ENCODE data around the gene EIPR1.
"Not testable (repeated sequence)": the region's sequence is repeated elsewhere in the genome, so short reads cannot be mapped to it uniquely, and the experiment has no call there.

Gene EIPR1

GRCh38 chr2:3200420-3200939, 177.1 kb downstream of the EIPR1 start:
- DNase-seq (ENCODE audit: low spot score): no peak
- H3K27ac ChIP-seq: no peak overlapping the region
- TF ChIP-seq CTCF (IDR thresholded peaks at IDR 0.05): no peak
- H3K4me3 ChIP-seq: no peak overlapping the region

- TF ChIP-seq CTCF (IDR thresholded peaks at IDR 0.05): no peak
- no peak overlapping the region for H3K4me3 ChIP-seq
- no peak overlapping the region for H3K27ac ChIP-seq
- no peak for DNase-seq (ENCODE audit: low spot score)
Observed at GRCh38 chr2:3199627-3200345, 177.8 kb downstream of the EIPR1 start.

- not testable (repeated sequence) for DNase-seq (ENCODE audit: low spot score); H3K27ac ChIP-seq; H3K4me3 ChIP-seq
Observed at GRCh38 chr2:3198671-3199192, 178.9 kb downstream of the EIPR1 start.

GRCh38 chr2:3198119-3198518, 179.5 kb downstream of the EIPR1 start:
- no peak overlapping the region for H3K4me3 ChIP-seq
- TF ChIP-seq CTCF (IDR thresholded peaks at IDR 0.05): no peak
- DNase-seq (ENCODE audit: low spot score): no peak
- no peak overlapping the region for H3K27ac ChIP-seq

- DNase-seq (ENCODE audit: low spot score): no peak
- H3K4me3 ChIP-seq: no peak overlapping the region
- no peak overlapping the region for H3K27ac ChIP-seq
- TF ChIP-seq CTCF (IDR thresholded peaks at IDR 0.05): no peak
Observed at GRCh38 chr2:3197308-3197707, 180.3 kb downstream of the EIPR1 start.

- TF ChIP-seq CTCF (IDR thresholded peaks at IDR 0.05): no peak
- H3K4me3 ChIP-seq: no peak overlapping the region
- DNase-seq (ENCODE audit: low spot score): no peak
- no peak overlapping the region for H3K27ac ChIP-seq
Observed at GRCh38 chr2:3196716-3197115, 180.9 kb downstream of the EIPR1 start.

GRCh38 chr2:3195641-3196476, 181.8 kb downstream of the EIPR1 start:
- Histone ChIP-seq H3K27ac (no peak overlapping the region), H3K4me3 (no peak overlapping the region)
- DNase-seq (ENCODE audit: low spot score): no peak
- no peak for TF ChIP-seq CTCF (IDR thresholded peaks at IDR 0.05)
